ENCODE data around the gene SMAD6.

- TF ChIP-seq ZNF19 (tag by site-specific recombination; IDR thresholded peaks at IDR 0.05; ENCODE audit: low read depth) = no peak
- TF ChIP-seq CTCF (tag by site-specific recombination; IDR thresholded peaks at IDR 0.05) = no peak
- TF ChIP-seq ZNF561 (tag by site-specific recombination; IDR thresholded peaks at IDR 0.05; ENCODE audit: borderline replicate concordance) = no peak
- no peak for TF ChIP-seq ZNF274 (IDR thresholded peaks at IDR 0.05; ENCODE audit: low read length)
- TF ChIP-seq ZNF274 (tag by site-specific recombination; IDR thresholded peaks at IDR 0.05; ENCODE audit: borderline replicate concordance) = no peak
- TF ChIP-seq ZNF174 (tag by site-specific recombination; IDR thresholded peaks at IDR 0.05) = no peak
- no peak for TF ChIP-seq HOXC10 (CRISPR knock-in tag; IDR thresholded peaks at IDR 0.05)
- no peak for TF ChIP-seq MEIS1 (CRISPR knock-in tag; IDR thresholded peaks at IDR 0.05; ENCODE audit: borderline replicate concordance)
- no peak for TF ChIP-seq ZNF184 (tag by site-specific recombination; IDR thresholded peaks at IDR 0.05)
- no peak for TF ChIP-seq ZNF112 (tag by site-specific recombination; IDR thresholded peaks at IDR 0.05)
- TF ChIP-seq SCRT1 (tag by site-specific recombination; IDR thresholded peaks at IDR 0.05; ENCODE audit: borderline replicate concordance) = no peak
- TF ChIP-seq ZNF341 (tag by site-specific recombination; IDR thresholded peaks at IDR 0.05; ENCODE audit: low read depth) = no peak
Measured at GRCh38 chr15:66757030-66757429, 55.0 kb downstream of the SMAD6 start.
